ENCODE data around the gene PPARA.

PPARA gene

DNA sequence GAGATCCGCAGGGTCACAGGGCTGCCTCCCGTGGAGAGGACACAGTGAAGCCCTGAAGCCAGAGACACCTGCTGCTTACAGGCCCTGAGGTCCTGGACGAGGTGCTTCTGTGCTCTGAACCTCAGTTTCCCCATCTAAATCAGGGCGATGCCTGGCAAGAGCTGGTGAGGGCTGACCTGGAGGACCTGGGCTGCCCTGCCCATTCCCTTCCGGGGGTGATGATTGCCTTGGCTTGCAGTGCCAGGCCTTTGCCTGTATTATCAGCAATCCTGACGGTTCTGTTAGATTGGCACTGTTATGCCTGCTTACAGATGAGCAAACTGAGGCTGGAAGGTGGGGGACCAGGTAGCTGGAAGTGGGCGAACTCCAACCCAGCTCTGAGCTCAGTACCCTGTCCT is 138.5 kb downstream of the PPARA start:
- Mint-ChIP-seq H3K36me3 (ENCODE audit: low read depth) (peaks cover 45% of the 10 kb centered on the region), H3K27ac (no peak overlapping the region), H3K4me3 (no peak overlapping the region), H3K4me1 (no peaks in the 10 kb centered on the region), H3K9me3 (no peaks in the 10 kb centered on the region), H3K27me3 (ENCODE audit: low read depth) (peaks cover 5% of the 10 kb centered on the region)
- TF ChIP-seq, protein P1, sequence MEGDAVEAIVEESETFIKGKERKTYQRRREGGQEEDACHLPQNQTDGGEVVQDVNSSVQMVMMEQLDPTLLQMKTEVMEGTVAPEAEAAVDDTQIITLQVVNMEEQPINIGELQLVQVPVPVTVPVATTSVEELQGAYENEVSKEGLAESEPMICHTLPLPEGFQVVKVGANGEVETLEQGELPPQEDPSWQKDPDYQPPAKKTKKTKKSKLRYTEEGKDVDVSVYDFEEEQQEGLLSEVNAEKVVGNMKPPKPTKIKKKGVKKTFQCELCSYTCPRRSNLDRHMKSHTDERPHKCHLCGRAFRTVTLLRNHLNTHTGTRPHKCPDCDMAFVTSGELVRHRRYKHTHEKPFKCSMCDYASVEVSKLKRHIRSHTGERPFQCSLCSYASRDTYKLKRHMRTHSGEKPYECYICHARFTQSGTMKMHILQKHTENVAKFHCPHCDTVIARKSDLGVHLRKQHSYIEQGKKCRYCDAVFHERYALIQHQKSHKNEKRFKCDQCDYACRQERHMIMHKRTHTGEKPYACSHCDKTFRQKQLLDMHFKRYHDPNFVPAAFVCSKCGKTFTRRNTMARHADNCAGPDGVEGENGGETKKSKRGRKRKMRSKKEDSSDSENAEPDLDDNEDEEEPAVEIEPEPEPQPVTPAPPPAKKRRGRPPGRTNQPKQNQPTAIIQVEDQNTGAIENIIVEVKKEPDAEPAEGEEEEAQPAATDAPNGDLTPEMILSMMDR (IDR thresholded peaks at IDR 0.05; ENCODE audit: unreplicated experiment in 3 of 3) = no peak

DNA sequence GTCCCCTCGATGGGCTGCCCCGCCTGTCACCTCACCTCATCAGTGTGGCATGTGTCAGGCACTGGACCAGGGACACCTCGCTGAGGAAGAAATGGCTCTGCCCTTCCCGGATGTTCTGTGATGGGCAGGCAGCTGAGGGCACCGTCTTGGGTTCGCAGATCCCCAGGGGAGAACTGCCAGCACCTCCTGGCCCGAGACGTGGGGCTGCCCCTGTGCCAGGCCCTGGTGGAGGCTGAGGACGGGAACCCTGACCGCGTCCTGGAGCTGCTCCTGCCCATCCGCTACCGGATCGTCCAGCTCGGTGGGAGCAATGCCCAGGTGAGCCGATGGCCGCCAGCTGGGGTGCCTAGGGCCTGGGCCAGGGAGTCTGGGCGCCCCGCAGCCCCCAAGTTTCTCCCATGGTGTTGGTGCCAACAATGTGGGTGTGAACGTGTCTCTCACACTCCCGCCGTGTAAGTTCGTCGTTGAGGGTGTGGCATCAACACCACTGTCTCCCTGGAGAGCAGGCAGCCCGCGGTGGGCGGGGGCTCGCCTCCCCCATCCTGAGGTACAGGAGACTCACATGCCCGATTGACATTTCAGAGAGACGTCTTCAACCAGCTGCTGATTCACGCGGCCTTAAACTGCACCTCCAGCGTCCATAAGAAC is 139.0 kb downstream of the PPARA start:
- H3K27ac Mint-ChIP-seq = no peak overlapping the region
- peaks cover 40% of the 10 kb centered on the region for H3K36me3 Mint-ChIP-seq (ENCODE audit: low read depth)
- no peaks in the 10 kb centered on the region for H3K9me3 Mint-ChIP-seq

DNA sequence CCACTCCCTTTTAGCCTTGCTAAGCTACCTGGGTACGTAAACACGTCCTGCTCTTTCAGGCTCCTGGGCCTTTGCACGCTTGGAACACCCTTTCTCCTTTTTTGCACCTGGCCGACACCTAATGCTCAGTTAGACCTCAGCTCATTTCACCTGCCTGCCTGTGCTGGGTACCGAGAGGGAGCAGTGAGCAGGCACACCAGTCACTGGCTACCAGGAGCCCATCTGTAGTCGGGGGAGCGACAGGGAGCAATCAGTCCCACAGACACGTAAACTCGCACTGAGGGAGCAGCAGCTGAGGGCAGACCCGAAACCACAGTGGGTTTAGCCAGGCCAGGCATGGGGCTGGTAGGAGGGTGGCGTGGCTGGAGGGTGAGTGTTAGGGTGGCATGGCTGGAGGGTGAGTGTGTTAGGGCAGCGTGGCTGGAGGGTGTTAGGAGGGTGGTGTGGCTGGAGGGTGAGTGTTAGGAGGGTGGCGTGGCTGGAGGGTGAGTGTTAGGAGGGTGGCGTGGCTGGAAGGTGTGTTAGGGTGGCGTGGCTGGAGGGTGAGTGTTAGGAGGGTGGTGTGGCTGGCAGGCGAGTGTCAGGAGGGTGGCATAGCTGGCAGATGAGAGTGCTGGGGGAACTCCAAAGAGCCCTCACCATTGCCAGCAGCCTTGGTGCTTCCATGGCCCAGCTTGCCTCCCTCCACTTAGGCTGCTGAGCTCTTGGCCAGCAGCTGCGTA is 140.0 kb downstream of the PPARA start:
- Mint-ChIP-seq H3K27ac (no peak overlapping the region), H3K9me3 (no peaks in the 10 kb centered on the region), H3K4me1 (no peaks in the 10 kb centered on the region), H3K36me3 (ENCODE audit: low read depth) (peaks cover 35% of the 10 kb centered on the region), H3K27me3 (ENCODE audit: low read depth) (peaks cover 9% of the 10 kb centered on the region), H3K4me3 (no peak overlapping the region)
- TF ChIP-seq, protein P1 (IDR thresholded peaks at IDR 0.05; ENCODE audit: unreplicated experiment in 3 of 3) = no peak

More for the DNA sequence above, 139.0 kb downstream of the PPARA start:
- TF ChIP-seq, protein P1 (IDR thresholded peaks at IDR 0.05; ENCODE audit: unreplicated experiment in 3 of 3) = no peak
- Mint-ChIP-seq H3K4me3 (no peak overlapping the region), H3K27me3 (ENCODE audit: low read depth) (peaks cover 9% of the 10 kb centered on the region), H3K4me1 (no peaks in the 10 kb centered on the region)

DNA sequence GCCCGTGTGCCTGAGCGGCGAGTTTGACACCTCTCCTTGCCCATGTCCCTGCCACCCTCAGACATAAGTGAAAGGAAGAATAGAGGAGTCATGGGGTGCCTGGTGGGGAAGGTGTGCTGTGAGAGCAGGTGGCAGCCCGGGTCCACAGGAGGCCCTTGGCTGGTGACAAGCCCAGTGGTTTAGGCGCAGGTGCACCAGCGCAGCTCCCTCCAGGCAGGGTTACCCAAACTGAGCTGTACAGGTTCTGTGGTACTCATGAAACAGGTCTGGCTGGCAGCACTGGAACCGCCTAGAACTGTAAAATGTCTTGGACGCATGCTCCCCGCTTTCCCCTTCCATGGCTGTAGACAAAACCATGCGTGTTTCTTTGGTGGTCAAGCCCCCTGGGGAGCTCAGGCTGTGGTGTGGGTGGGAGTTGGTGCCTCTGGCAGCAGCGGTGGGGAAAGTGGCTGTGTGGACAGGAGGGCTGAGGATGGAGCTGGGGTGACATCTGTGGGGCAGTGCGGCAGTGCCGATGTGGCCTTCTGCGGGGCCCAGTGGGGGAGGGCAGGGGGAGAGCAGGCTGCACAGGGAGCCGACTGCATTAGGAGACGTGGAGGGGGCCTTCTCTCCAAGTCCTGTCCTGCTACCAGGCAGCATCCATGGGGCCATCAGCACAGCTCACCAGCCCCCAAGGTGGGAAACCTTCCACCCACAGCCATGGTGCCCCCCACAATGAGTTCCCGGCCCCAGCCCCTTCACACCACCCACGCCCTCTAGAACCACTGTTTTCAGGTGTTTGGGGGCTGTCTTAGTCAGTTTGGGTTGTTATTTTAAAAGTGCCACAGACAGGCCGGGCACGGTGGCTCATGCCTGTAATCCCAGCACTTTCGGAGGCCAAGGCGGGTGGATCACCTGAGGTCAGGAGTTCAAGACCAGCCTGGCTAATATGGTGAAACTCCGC is 140.8 kb downstream of the PPARA start:
- Mint-ChIP-seq H3K27me3 (ENCODE audit: low read depth) (peaks cover 11% of the 10 kb centered on the region), H3K4me1 (peaks cover 4% of the 10 kb centered on the region), H3K36me3 (ENCODE audit: low read depth) (peaks cover 28% of the 10 kb centered on the region), H3K27ac (no peak overlapping the region), H3K4me3 (no peak overlapping the region), H3K9me3 (no peaks in the 10 kb centered on the region)
- TF ChIP-seq, protein P1 (IDR thresholded peaks at IDR 0.05; ENCODE audit: unreplicated experiment in 3 of 3) = no peak

DNA sequence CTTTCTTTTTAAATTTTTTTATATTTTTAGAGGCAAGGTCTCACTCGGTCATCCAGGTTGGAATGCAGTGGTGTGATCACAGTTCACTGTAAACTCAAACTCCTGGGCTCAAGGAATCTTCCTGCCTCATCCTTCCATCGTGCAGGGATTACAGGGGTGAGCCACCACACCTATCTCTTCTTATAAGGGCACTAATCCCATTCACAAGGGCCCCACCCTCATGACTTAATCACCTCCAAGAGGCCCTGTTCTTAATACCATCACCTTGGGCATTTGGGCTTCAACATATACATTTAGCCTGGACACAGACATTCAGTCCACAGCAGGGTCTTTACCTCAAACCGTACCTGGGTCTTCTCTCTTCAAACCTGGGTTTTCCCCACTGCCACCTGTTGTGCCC is 141.8 kb downstream of the PPARA start:
- Mint-ChIP-seq H3K27ac (no peak overlapping the region), H3K4me1 (peaks cover 10% of the 10 kb centered on the region), H3K9me3 (no peaks in the 10 kb centered on the region), H3K36me3 (ENCODE audit: low read depth) (peaks cover 25% of the 10 kb centered on the region), H3K4me3 (no peak overlapping the region), H3K27me3 (ENCODE audit: low read depth) (peaks cover 11% of the 10 kb centered on the region)
- TF ChIP-seq, protein P1 (IDR thresholded peaks at IDR 0.05; ENCODE audit: unreplicated experiment in 3 of 3) = no peak
